ENCODE data around the gene ACTMAP. TPM values are rescaled to one million over a fixed set of nuclear protein-coding genes. Genes with fewer than 3 reads are reported as not detected.

ACTMAP gene
- total RNA-seq, 1 donor from 2014 or later, result 24.6 TPM

GRCh38 chr19:40716031-40716481 lies 34.2 kb downstream of the ACTMAP start:
- H3K36me3 Mint-ChIP-seq (ENCODE audit: low read depth, unreplicated experiment), result peaks cover 12% of the 10 kb centered on the region
- no peaks in the 10 kb centered on the region for H3K9me3 Mint-ChIP-seq (ENCODE audit: unreplicated experiment)
- no peak for TF ChIP-seq CTCF (IDR thresholded peaks at IDR 0.05; ENCODE audit: unreplicated experiment)
- peak overlapping the region; percentile 94 for H3K4me3 Mint-ChIP-seq (ENCODE audit: unreplicated experiment)
- peaks cover 13% of the 10 kb centered on the region for H3K27me3 Mint-ChIP-seq (ENCODE audit: unreplicated experiment)
- peaks cover 26% of the 10 kb centered on the region for H3K4me1 Mint-ChIP-seq (ENCODE audit: unreplicated experiment)
- H3K27ac Mint-ChIP-seq (ENCODE audit: unreplicated experiment), result peak overlapping the region; percentile 94
- DNase-seq (ENCODE audit: low spot score), result no peak

DNA sequence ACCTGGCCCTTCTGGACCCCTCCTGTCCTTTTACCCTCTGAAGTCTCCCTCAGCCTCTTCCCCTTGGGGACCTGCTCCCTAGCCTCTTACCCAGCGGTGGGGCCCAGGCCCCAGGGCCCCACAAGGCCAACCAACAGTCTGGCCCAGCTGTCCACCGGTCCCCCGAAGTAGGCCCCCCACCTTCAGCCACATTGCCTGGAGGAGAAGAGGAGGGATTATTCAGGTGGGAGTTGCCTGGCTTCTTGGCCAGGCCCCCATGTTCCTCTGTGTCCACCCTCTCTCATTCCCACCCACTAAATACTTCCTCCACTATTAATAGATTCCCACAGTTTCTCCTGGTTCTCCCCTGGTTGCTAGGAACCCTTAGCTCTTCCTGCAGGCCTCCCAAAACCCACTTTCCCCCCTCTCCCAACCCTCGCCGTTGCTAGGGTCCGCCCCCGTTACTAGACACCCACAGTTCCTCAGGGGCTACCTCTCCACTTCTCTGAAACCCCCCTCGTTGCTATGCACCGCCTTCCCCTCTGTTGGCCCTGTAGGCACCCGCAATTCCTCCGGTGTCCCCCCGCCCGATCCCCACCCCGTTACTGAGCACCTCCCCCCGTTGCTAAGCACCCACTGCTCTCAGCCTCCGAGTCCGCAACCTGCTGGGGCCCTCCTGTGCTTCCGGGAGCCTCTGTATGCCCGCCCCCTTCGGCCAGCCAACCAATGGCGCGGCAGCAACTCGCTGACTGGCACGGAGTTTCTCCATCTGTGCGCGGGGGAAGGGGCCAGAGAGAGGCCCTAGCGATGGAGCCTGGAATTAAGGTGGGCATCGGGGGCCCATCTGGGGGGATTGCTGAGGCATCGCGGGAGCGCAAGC lies 35.6 kb downstream of the ACTMAP start:
- Mint-ChIP-seq H3K36me3 (ENCODE audit: low read depth, unreplicated experiment) (peaks cover 4% of the 10 kb centered on the region), H3K27ac (ENCODE audit: unreplicated experiment) (peak overlapping the region; percentile 94), H3K4me1 (ENCODE audit: unreplicated experiment) (peaks cover 20% of the 10 kb centered on the region), H3K9me3 (ENCODE audit: unreplicated experiment) (no peaks in the 10 kb centered on the region), H3K4me3 (ENCODE audit: unreplicated experiment) (peak overlapping the region; percentile 94), H3K27me3 (ENCODE audit: unreplicated experiment) (peaks cover 13% of the 10 kb centered on the region)
- DNase-seq (ENCODE audit: low spot score), result peak; percentile 90
- TF ChIP-seq CTCF (IDR thresholded peaks at IDR 0.05; ENCODE audit: unreplicated experiment), result no peak

- Mint-ChIP-seq H3K9me3 (ENCODE audit: unreplicated experiment) (no peaks in the 10 kb centered on the region), H3K27me3 (ENCODE audit: unreplicated experiment) (peaks cover 11% of the 10 kb centered on the region), H3K27ac (ENCODE audit: unreplicated experiment) (peak overlapping the region; percentile 68), H3K4me1 (ENCODE audit: unreplicated experiment) (peaks cover 20% of the 10 kb centered on the region), H3K4me3 (ENCODE audit: unreplicated experiment) (peak overlapping the region; percentile 45), H3K36me3 (ENCODE audit: low read depth, unreplicated experiment) (peaks cover 4% of the 10 kb centered on the region)
- DNase-seq (ENCODE audit: low spot score), result no peak
- no peak for TF ChIP-seq CTCF (IDR thresholded peaks at IDR 0.05; ENCODE audit: unreplicated experiment)
Measured at GRCh38 chr19:40713939-40714338, 36.3 kb downstream of the ACTMAP start.

DNA sequence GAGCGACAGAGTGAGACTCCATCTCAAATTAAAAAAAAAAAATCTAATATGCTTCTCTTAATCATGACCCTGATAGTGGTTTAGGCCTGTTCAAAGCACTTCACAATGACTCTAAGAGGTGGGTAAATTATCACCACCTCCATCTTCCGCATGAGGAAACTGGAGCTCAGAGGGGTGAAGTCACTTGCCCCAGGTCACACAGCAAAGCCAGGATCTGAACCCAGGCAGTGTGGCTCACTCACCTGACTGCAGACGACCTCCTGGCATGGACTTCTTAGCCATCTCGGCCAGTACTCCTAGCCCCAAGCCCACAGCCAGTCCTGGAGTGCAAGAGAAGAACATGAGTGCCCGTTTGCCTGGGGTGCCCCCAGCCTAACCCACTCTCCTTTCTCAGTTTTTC lies 40.5 kb downstream of the ACTMAP start:
- Mint-ChIP-seq H3K4me3 (ENCODE audit: unreplicated experiment) (no peak overlapping the region), H3K36me3 (ENCODE audit: low read depth, unreplicated experiment) (peaks cover 4% of the 10 kb centered on the region), H3K9me3 (ENCODE audit: unreplicated experiment) (no peaks in the 10 kb centered on the region), H3K27ac (ENCODE audit: unreplicated experiment) (no peak overlapping the region), H3K4me1 (ENCODE audit: unreplicated experiment) (no peaks in the 10 kb centered on the region), H3K27me3 (ENCODE audit: unreplicated experiment) (peaks cover 3% of the 10 kb centered on the region)
- DNase-seq (ENCODE audit: low spot score), result no peak
- TF ChIP-seq CTCF (IDR thresholded peaks at IDR 0.05; ENCODE audit: unreplicated experiment), result no peak

DNA sequence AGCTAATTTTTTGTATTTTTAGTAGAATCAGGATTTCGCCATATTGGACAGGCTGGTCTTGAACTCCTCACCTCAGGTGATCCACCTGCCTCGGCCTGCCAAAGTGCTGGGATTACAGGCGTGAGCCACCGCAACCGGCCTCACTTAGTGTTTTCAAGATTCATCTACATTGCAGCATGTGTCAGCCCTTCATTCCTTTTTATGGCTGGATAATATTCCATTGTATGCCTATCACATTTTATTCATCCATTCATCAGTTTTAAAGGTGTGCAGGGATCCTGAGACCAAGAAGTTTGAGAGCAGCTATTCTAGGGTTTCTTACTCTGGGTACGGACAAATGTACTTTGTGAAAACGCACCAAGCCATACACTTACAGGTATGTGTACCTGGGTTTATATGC lies 42.7 kb downstream of the ACTMAP start:
- H3K9me3 Mint-ChIP-seq (ENCODE audit: unreplicated experiment), result no peaks in the 10 kb centered on the region
- peaks cover 10% of the 10 kb centered on the region for H3K36me3 Mint-ChIP-seq (ENCODE audit: low read depth, unreplicated experiment)
- H3K27me3 Mint-ChIP-seq (ENCODE audit: unreplicated experiment), result peaks cover 1% of the 10 kb centered on the region
- H3K4me3 Mint-ChIP-seq (ENCODE audit: unreplicated experiment), result no peak overlapping the region
- H3K27ac Mint-ChIP-seq (ENCODE audit: unreplicated experiment), result no peak overlapping the region
- peaks cover 4% of the 10 kb centered on the region for H3K4me1 Mint-ChIP-seq (ENCODE audit: unreplicated experiment)
- TF ChIP-seq CTCF (IDR thresholded peaks at IDR 0.05; ENCODE audit: unreplicated experiment), result no peak
- no peak for DNase-seq (ENCODE audit: low spot score)

All from endothelial cell (in vitro differentiated cells).